ENCODE measurements around the gene PPP2R2B.

Gene PPP2R2B

DNA sequence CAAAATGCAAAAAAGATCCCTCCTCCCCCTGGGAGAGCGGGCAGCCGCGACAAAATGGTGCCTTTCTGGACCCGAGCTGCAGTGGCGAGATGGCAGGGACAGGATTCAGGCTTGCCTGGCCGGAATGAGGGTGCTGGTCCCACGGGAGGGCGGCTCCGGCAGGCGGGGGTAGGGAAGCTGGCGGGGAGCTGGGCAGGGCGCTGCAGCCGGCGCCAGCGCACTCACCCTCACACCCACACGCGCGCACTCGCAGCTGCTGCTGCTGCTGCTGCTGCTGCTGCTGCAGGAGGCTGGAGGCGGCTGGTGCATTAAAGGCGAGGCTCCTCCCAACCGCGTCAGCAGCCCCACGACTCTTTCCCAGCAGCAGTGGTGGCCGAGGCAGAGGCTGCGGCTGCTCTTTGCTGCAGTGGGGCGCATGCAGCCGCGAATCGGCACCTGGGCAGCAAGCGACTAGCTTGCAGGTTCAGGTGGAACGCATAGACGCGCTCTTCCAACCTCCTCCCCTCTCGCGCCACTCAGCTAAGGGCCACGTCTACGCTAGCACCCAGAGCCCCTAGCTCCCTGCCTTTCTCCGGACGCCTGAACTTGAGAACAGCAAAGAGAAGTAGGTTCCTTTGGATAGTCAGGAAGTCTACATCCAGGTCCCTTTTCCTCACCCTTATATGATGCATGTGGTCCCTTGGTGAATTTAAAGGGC is at the start of gene PPP2R2B:
Gene PPP2R2B (minus strand): TSS at position 282 of the 697 bp plus-strand sequence.
- peak; percentile 14 for DNase-seq

DNA sequence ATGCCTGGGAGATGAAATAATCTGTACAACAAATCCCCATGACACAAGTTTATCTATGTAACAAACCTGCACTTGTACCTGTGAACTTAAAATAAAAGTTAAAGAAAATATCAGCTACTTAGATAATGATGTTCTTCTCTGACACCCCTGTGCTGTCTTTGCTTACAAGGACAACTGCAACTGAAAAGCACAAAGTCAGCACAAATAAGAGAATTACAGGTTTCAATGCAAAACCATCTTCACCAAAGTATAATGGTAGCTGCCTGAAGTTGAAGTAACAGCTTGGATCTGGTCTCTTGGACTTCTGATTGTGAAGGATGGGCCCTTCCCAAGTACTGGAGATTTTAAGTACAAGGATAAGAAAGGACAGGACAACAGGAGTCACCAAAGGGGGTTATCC is 45.6 kb upstream of the PPP2R2B start:
- no peak for DNase-seq

DNA sequence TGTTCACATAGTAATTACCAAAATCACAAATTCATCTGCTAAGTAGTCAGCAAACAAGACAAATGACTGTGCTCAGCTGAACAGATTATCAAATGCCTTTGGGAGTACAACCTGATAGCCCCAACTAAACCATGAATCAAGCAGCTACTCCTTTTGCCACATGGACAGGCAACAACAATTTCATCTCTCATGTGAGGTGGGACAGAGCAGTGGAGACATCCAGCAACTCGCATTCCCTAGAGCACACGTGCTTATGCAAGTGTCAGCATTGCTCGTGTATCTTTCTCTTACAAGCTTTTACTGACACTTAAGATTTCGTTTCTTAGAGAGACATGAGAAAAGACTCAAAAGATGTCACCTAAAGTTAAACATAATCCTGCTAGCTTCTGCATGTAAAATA is 42.7 kb upstream of the PPP2R2B start:
- DNase-seq = no peak

DNA sequence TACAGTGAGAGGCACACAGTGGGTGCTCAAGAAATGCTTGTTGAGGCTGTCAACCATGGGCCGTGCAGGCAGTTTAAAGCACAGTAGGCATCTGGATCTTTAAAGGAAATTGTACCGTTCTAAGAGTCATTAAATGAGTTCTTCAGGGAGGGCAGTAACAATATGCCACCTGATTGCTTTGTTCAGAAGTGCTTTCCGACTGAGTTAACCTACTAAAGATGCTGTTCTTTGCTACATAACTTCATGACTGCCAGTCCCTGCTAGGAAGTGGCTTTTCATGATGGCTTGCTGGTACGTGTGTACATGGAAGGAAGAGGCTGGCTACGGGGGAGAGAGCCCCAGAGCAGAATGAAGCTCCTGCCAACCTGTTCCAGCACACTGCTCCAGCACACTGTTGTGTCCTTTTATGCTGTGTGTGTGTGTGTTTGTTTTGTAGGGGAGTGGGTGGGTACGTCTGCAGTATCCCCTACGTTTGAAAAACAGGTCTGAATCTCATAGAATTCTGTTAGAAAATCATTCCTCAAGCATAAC is 41.9 kb upstream of the PPP2R2B start:
- no peak for DNase-seq

DNA sequence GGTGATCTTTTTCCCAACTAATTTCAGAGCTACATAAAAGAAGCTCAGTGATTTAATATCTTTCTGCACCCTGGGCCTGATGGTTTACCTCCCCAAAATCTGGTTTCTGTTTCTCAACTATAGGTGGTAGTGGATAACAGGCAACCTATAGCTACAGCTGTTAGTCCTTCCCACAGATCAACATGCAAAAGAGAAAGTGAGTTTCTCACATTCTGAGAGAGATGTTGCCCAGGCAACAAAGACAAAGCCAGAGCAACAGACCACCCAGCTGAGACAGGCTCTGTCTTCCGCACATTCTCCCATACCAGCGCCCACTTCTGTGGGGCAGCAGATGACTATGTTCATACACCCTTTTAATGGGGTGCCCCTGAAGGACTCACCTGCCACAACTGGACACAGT is 40.7 kb upstream of the PPP2R2B start:
- DNase-seq = no peak

DNA sequence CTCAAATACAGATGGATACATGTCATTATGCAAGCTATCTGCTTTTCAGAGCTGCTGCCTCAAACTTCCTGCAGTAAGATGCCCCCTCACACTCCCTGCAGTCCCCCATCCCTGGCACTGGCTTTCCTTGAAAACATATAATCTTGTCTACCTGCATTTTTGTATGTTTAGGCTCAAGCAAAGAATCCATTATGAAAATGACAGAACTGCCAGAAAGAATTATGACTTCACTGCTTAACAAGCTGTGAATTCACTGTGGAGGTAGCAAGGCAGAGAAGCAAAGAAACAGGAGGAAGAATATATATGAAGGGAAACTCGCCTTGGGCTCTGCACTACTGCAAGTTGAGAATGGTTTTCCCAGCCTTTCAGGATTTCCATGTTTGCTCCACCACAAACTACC is 39.4 kb upstream of the PPP2R2B start:
- no peak for DNase-seq

DNA sequence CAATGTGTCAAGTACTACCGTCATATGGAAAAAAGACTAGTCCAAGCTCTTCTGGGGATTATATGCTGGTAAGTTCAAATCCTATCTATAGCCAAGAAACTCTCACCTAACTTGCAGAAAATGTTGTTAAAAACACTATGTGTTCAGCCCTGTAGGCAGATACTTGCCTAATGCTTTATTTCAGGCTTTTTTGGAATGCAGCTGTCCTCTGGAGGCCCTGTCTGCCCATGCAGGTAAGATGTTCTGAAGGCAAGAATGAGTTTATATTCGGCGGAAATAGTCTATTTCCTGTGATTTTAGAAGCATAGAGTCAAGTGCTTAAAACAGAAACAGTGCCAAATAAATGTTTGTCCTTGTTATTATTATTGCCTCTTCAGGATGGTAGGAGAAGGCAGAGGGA is 34.3 kb upstream of the PPP2R2B start:
- no peak for DNase-seq

DNA sequence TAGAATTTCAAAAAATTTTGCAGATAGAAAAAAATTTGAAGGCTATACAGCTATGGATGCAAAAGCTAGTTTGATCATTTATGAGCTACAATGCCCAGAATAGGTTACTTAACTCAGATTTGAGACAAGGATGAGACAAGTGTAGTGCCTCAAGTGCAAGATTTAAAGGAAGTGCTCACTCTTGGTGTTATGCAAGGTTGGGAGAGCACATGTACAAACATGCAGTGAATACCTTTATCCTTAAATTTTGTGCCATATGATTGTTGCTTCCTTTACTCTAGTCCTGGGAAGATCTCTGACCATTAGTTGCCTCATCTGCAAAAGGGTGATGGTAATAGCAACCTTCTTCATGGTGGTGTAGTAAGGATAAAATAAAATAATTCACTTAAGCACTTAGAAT is 31.7 kb upstream of the PPP2R2B start:
- no peak for DNase-seq

DNA sequence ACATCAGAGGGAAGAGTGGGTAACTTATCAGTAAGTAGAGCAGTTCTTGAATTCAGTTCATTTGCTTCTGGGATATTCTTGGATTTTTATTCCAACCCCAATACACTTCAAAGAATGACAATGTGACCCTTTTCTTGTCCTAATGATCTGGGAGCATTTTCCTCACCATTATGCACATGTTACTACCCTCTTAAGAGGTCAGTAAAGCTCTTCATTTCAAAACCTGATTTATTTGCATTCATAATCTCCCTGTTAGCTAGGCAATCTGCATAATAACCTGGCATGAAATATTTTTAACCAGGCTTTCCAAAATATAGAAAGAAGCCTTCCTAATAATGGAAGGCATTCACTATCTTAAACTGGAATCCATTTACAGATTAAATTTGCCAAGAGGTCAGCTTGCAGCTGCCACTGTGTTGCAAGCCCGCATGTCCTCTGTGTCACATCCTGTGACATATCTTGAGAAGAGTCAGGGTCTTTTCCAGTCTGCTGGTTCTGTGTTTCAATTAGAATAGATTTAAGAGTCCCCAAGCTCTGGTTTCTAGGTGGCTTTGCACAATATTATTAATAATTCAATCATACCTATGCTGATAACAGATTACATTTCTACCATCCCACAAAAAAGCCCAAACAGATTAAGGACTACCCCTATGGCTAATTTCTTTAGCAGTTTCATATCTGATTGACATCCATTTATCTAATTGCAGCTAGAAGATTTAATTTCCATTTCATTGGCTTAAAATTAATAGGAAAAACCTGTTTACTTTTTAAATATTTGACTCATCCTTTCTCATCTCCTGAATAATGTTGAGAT is 30.9 kb upstream of the PPP2R2B start:
- no peak for DNase-seq

DNA sequence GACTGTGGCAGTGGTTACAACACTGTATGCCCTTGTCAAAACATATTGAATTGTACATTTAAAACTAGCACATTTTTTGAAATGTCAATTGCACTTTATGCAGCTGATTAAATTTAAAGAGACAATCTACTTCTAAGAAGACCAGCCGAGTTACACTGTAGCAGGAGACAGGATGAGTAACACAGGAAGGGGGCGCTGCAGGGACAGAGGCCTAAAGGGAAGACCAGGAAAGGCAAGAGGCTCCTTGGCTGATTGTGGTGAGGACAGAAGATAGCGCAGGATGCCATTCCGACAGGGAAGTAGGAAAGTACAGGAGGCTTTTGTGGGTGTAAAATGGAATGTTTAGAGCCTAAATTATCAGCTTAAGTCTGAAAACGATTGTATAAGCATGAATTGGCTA is 28.2 kb upstream of the PPP2R2B start:
- no peak for DNase-seq

DNA sequence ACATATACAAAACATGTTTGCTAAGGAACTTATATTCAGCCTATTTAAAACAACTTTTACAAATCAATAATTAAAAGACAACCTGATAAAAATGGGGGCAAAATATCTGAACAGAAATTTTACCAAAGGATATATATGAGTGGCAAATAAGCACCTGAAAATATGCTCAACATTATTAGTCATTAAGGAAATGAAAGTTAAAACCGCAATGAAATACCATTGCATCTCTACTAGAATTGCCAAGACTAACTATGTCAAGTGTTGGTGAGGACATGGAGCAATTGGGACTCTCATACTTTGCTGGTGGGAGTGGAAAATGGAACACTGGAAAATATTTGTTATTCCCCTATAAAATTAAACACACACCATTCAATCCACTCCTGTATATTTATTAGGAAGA is 26.3 kb upstream of the PPP2R2B start:
- DNase-seq = no peak

DNA sequence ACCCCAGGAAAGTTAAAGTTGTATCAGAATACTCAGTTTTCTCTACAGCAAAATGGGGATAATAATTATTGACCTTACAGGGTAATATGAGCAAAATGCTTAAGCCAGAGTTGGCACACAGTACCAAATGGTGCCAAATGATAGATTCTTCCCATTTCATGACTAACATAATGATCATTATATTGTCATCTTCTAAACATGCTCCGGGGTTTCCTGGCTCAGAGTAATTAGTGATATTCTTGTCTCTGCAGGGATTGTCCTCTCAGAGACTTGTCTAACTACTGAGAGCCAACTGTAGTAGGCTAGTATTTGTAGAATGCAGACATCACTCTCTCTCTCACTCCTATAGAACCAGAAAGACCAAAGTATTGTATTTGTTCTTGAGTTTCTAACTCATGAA is 25.2 kb upstream of the PPP2R2B start:
- no peak for DNase-seq

DNA sequence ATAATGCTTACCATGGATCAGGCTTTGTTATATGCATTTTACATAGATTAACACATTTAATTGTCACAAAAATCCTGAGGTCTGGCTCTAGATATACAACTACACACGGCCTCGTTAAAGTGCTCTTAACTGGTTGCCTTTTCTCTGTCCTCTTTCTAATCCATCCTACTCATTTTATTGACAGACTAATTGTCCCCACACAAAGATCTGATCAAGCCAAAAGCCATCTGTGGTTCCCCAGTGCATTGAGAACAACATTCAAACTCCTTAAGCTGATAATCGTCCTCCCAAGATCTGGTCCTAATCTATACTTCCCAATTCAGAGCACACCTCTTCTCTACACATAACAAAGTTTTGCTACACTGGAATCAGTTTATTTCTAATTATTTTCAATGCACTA is 23.9 kb upstream of the PPP2R2B start:
- DNase-seq = no peak

DNA sequence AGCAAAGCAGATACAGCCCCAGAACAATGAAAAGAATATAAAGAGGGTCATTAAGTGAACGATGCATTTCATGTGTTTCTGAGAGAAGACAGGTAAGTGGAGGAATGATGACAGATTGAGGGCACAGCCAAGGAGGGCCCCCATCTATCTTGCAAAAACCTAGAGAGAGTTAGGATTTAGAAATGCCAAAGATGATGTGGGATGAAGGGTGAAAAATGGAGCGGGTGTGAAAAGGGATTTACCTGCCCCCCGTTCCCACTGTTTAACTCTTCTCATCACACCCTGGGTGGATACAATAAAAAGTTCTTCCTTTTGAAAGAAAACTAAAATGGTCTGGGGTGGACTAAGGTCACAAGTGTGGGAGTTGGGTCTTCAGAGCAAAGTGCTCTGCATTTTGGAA is 18.5 kb upstream of the PPP2R2B start:
- no peak for DNase-seq

DNA sequence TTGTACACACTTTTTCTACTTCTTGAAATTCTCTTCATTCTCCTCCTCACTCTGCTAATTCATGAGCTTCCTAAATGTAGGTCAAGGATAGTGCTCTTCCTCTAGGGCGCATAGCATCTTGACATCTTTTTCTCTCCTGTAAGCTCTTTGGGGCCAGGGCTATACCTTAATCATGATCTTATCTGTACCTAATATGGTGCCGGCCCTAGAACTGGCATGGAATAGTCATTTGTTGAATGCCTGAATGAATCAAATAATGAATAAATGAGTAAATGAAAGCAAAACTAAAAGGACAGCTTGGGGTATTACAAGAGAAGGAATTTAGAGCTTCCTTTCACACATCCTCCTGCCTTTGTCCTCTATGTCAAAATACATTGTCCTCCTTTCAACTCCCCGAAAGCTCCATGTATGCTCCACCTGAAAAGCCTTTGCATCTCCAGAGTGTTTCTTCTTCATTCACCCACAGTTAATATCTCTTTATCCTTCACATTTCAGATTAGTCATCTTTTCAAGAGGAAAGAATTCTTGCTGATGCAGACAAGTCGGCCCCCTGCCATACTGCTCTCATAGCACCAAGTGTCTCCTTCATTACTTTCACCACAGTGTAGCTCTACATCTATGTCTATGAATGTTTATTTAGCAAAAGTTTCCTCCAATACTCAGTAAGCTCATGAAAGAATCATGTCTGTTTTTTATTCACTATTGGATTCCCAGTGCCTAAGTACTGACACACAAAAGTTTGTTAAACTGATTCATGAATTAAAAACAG is 16.4 kb upstream of the PPP2R2B start:
- no peak for DNase-seq

DNA sequence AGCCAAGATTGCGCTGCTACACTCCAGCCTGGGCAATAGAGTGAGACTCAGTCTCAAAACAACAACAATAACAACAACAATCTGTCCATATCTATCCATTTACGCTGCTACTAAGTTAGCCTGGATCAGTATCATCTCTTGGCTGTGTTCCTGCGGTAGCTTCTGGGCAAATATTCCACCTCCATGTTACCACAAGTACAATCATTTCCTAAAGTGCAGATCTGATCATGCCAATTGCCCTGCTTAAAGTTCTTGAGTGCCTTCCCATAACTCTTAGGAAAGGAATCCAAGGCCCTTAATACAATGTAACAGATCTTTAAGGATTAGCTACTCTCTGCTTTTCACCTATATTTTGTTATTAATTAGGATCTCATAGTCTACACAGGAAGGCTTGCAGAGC is 15.4 kb upstream of the PPP2R2B start:
- DNase-seq = no peak

DNA sequence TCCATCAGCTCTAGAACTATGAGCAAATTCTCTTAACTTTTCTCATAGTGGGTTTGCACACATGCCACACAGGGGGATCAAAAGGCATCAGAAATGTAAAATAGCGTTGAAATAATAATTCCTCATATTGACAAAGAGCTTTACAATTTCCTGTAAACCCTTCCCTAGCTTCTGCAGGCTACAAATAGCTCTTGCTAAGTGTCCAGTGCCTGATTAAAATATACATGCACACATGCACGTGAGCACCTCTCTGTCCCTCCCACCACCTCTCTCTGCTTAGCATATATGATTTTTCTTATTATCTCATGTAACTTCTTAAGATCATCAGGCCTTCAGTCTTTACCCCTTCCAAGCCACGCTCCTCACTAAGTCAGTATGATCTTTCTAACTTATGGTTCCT is 13.7 kb upstream of the PPP2R2B start:
- no peak for DNase-seq

DNA sequence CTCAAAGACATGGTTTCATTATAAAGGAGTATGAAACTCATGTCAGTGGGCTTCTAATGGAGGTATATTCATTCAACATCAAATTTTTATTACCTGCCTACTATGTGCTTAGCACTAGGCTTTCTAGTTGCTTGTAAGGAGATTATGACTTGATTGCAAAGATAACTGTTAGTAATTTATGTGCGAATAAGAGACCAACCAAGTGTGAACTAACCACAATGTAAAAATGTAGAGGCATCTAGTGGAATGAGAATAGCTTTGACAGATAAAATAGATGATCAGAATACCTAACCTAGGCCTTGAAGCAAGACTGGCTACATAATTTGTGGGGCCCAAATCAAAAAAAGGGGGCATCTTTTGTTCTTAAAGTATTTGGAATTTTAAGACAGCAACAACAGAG is 13.0 kb upstream of the PPP2R2B start:
- no peak for DNase-seq

DNA sequence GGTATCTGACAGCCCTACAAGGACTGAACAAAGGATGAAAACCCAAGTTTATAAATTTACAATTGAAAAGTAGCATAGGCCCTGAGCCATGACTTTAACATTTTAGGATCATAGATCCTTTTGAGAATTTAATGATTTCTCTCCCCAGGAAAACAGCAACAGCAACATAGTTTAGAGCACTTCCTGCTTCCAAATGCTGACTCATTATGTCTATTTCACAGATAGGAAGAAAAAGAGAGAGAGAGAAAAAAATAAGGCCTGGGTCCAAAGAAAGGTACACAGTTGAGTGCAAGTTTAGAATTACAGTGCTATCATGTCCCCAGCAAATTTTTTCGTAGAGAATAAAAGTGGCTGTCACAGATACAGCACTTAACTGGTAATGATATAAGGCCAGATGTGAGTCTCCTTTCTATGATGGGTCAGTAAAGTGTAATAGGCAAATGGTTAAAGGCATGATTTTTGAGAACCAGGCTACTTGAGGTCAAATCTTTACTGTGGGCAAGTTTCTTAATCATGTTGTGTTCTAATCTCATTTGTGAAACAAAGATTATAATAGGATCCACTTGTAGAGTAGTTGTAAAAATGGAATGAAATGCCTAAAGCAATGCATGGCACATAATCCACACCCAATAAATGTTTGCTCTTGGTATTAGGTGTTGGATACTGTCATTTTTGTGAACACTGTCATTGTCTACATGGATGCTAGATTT is 12.3 kb upstream of the PPP2R2B start:
- no peak for DNase-seq

DNA sequence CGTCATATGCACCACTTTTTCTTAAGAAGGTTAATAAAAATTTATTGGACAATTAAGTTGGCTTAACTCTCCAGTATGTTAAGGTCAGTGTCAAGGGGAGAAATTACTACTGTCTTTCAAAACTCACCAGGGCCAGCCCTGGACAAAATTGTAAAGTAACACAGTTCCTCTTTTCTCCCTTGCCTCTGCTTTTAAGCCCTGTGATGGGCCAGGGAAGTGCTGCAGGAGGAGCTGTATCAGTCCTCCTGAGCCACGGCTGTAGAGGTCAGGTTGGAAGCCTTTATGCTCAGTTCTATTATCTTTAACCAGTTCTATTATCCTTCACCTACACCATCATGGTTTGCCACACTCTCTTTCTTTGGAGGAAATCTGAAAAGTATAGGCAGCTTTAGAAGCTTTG is 11.5 kb upstream of the PPP2R2B start:
- peak; percentile 35 for DNase-seq

DNA sequence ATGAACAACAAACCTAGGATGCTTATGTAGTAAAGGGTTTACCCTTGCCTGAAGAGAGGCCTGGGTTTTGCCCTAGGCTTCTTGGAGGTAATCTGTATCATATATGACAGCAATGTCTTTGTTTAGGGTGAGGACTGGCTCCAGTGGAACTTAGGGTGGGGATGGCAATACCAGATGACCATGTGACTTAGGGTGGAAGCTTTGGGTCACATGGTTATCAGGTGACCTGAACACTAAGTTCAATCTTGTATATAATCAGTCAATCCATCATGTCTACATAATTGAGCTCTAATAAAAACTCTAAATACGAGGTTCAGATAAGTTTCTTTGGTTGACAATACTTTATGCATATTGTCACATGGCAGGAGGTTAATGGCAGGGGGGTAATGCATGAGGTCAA is 10.6 kb upstream of the PPP2R2B start:
- no peak for DNase-seq

DNA sequence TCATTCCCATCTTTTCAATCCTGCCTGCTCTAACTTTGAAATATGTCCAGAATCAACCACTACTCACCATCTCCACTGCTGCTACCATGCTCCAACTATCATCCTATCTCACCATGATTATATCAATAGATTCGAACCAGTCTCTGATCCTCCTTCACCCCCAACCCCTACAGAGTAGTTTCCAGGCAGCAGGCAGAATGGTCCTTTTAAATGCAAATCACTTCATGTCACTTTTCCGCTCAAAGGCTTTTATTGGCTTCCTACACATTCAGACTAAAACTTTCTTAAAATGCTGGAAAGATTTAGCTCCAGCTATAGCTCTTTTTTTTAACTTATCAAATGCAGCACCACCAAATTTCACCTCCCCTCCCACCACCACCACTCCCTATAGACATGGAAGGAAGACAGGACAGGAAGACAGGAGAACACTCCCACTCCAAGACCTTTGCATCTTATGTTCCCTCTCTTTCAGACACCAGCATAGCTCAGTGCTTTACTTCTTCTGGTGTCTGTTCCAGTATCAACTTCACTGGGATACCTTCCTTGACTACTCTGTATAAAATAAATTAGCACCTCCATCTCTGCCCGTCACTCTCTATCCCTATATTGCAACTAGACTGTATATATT is 9.9 kb upstream of the PPP2R2B start:
- no peak for DNase-seq
